ENCODE data around the gene KRT84.

Gene KRT84

GRCh38 chr12:52354200-52354599, 31.3 kb downstream of the KRT84 start:
- H3K9ac ChIP-seq (ENCODE audit: low read length), result no peak overlapping the region
- 53% methylated on average over 5 of the region's 5 CpGs for WGBS
- H2BK5ac ChIP-seq (ENCODE audit: low read depth, low read length, poor library complexity, severe bottlenecking), result no peak overlapping the region
- H3K14ac ChIP-seq (ENCODE audit: low read length in 2 of 2), result no peak overlapping the region
- no peak overlapping the region for H3K4me3 ChIP-seq (ENCODE audit: insufficient read depth in 1 of 2, low read depth in 1 of 2, low read length in 2 of 2)
- H3K27me3 ChIP-seq (ENCODE audit: control insufficient read depth in 1 of 2, insufficient read depth in 1 of 2, low read length in 2 of 2), result peaks cover 60 to 86% of the 10 kb centered on the region in 2 experiments
- peaks cover 2% of the 10 kb centered on the region for H3K4me1 ChIP-seq (ENCODE audit: control insufficient read depth, insufficient read depth, low read depth, low read length)
- H3K23ac ChIP-seq (ENCODE audit: low read length in 2 of 2), result no peak overlapping the region
- H3K18ac ChIP-seq (ENCODE audit: low read depth in 1 of 2, low read length in 2 of 2), result no peak overlapping the region
- no peak overlapping the region for H2BK120ac ChIP-seq (ENCODE audit: low read depth, low read length)
- no peak overlapping the region for H3K4ac ChIP-seq (ENCODE audit: low read depth in 1 of 2, low read length in 2 of 2)
- DNase-seq, result no peak
- no peak overlapping the region for H2AK5ac ChIP-seq (ENCODE audit: low read length, severe bottlenecking)
- H3K36me3 ChIP-seq (ENCODE audit: control insufficient read depth in 1 of 2, insufficient read depth in 2 of 2, low read depth in 1 of 2, low read length in 2 of 2), result no peaks in the 10 kb centered on the region
- no peak overlapping the region for H3K4me2 ChIP-seq (ENCODE audit: low read length, poor library complexity, severe bottlenecking)
- H4K91ac ChIP-seq (ENCODE audit: low read length), result no peak overlapping the region
- H3K27ac ChIP-seq (ENCODE audit: low read length, poor library complexity, severe bottlenecking), result no peak overlapping the region
- no peaks in the 10 kb centered on the region for H3K79me1 ChIP-seq (replicated peaks; ENCODE audit: low read length, poor library complexity, severe bottlenecking)
- no peak overlapping the region for H2AFZ ChIP-seq (ENCODE audit: low read depth, low read length)
- H2BK12ac ChIP-seq (ENCODE audit: low read length in 2 of 2), result no peak overlapping the region
- no peak overlapping the region for H2BK15ac ChIP-seq (ENCODE audit: low read depth, poor library complexity, severe bottlenecking)
- H4K8ac ChIP-seq (ENCODE audit: low read length), result no peak overlapping the region
- H3K9me3 ChIP-seq (ENCODE audit: control insufficient read depth, low read length), result no peaks in the 10 kb centered on the region

- H3K36me3 ChIP-seq (ENCODE audit: control insufficient read depth in 1 of 2, insufficient read depth in 2 of 2, low read depth in 1 of 2, low read length in 2 of 2), result no peaks in the 10 kb centered on the region
- no peak overlapping the region for H4K91ac ChIP-seq (ENCODE audit: low read length)
- DNase-seq, result no peak
- no peak overlapping the region for H3K27ac ChIP-seq (ENCODE audit: low read length, poor library complexity, severe bottlenecking)
- H2AK5ac ChIP-seq (ENCODE audit: low read length, severe bottlenecking), result no peak overlapping the region
- peaks cover 2% of the 10 kb centered on the region for H3K4me1 ChIP-seq (ENCODE audit: control insufficient read depth, insufficient read depth, low read depth, low read length)
- no peak overlapping the region for H3K4me2 ChIP-seq (ENCODE audit: low read length, poor library complexity, severe bottlenecking)
- H3K14ac ChIP-seq (ENCODE audit: low read length in 2 of 2), result no peak overlapping the region
- H2BK5ac ChIP-seq (ENCODE audit: low read depth, low read length, poor library complexity, severe bottlenecking), result no peak overlapping the region
- no peak overlapping the region for H3K4me3 ChIP-seq (ENCODE audit: insufficient read depth in 1 of 2, low read depth in 1 of 2, low read length in 2 of 2)
- no peaks in the 10 kb centered on the region for H3K9me3 ChIP-seq (ENCODE audit: control insufficient read depth, low read length)
- 54% methylated on average over 1 of the region's 3 CpGs for WGBS
- no peak overlapping the region for H2BK12ac ChIP-seq (ENCODE audit: low read length in 2 of 2)
- H3K27me3 ChIP-seq (ENCODE audit: control insufficient read depth in 1 of 2, insufficient read depth in 1 of 2, low read length in 2 of 2), result peaks cover 58 to 85% of the 10 kb centered on the region in 2 experiments
- no peak overlapping the region for H3K4ac ChIP-seq (ENCODE audit: low read depth in 1 of 2, low read length in 2 of 2)
- H3K18ac ChIP-seq (ENCODE audit: low read depth in 1 of 2, low read length in 2 of 2), result no peak overlapping the region
- H3K79me1 ChIP-seq (replicated peaks; ENCODE audit: low read length, poor library complexity, severe bottlenecking), result no peaks in the 10 kb centered on the region
- H4K8ac ChIP-seq (ENCODE audit: low read length), result no peak overlapping the region
- no peak overlapping the region for H2BK120ac ChIP-seq (ENCODE audit: low read depth, low read length)
- no peak overlapping the region for H3K23ac ChIP-seq (ENCODE audit: low read length in 2 of 2)
- no peak overlapping the region for H2BK15ac ChIP-seq (ENCODE audit: low read depth, poor library complexity, severe bottlenecking)
- H2AFZ ChIP-seq (ENCODE audit: low read depth, low read length), result no peak overlapping the region
- H3K9ac ChIP-seq (ENCODE audit: low read length), result no peak overlapping the region
These were observed 31.7 kb downstream of the KRT84 start for GRCh38 chr12:52353766-52354165.

GRCh38 chr12:52352951-52353350, 32.5 kb downstream of the KRT84 start:
- Histone ChIP-seq H2BK5ac (ENCODE audit: low read depth, low read length, poor library complexity, severe bottlenecking) (no peak overlapping the region), H3K14ac (ENCODE audit: low read length in 2 of 2) (no peak overlapping the region), H3K36me3 (ENCODE audit: control insufficient read depth in 1 of 2, insufficient read depth in 2 of 2, low read depth in 1 of 2, low read length in 2 of 2) (no peaks in the 10 kb centered on the region), H2AK5ac (ENCODE audit: low read length, severe bottlenecking) (no peak overlapping the region), H3K27ac (ENCODE audit: low read length, poor library complexity, severe bottlenecking) (no peak overlapping the region), H2AFZ (ENCODE audit: low read depth, low read length) (no peak overlapping the region), H3K27me3 (ENCODE audit: control insufficient read depth in 1 of 2, insufficient read depth in 1 of 2, low read length in 2 of 2) (peaks cover 58 to 85% of the 10 kb centered on the region in 2 experiments), H2BK120ac (ENCODE audit: low read depth, low read length) (no peak overlapping the region), H3K4me2 (ENCODE audit: low read length, poor library complexity, severe bottlenecking) (no peak overlapping the region), H2BK12ac (ENCODE audit: low read length in 2 of 2) (no peak overlapping the region), H3K23ac (ENCODE audit: low read length in 2 of 2) (no peak overlapping the region), H4K91ac (ENCODE audit: low read length) (no peak overlapping the region), H3K9me3 (ENCODE audit: control insufficient read depth, low read length) (no peaks in the 10 kb centered on the region), H3K4me1 (ENCODE audit: control insufficient read depth, insufficient read depth, low read depth, low read length) (peaks cover 2% of the 10 kb centered on the region), H3K4me3 (ENCODE audit: insufficient read depth in 1 of 2, low read depth in 1 of 2, low read length in 2 of 2) (no peak overlapping the region), H2BK15ac (ENCODE audit: low read depth, poor library complexity, severe bottlenecking) (no peak overlapping the region), H3K79me1 (replicated peaks; ENCODE audit: low read length, poor library complexity, severe bottlenecking) (no peaks in the 10 kb centered on the region), H3K18ac (ENCODE audit: low read depth in 1 of 2, low read length in 2 of 2) (no peak overlapping the region), H3K9ac (ENCODE audit: low read length) (no peak overlapping the region), H4K8ac (ENCODE audit: low read length) (no peak overlapping the region), H3K4ac (ENCODE audit: low read depth in 1 of 2, low read length in 2 of 2) (no peak overlapping the region)
- no peak for DNase-seq
- WGBS, result 60% methylated on average over 2 of the region's 2 CpGs

GRCh38 chr12:52351196-52352059, 34.0 kb downstream of the KRT84 start:
- WGBS, result 72% methylated on average over 8 of the region's 9 CpGs
- Histone ChIP-seq H3K23ac (ENCODE audit: low read length in 2 of 2) (no peak overlapping the region), H3K27ac (ENCODE audit: low read length, poor library complexity, severe bottlenecking) (no peak overlapping the region)

More at GRCh38 chr12:52351196-52352059, 34.0 kb downstream of the KRT84 start:
- Histone ChIP-seq H2BK5ac (ENCODE audit: low read depth, low read length, poor library complexity, severe bottlenecking) (no peak overlapping the region), H2BK120ac (ENCODE audit: low read depth, low read length) (no peak overlapping the region), H3K4me3 (ENCODE audit: insufficient read depth in 1 of 2, low read depth in 1 of 2, low read length in 2 of 2) (no peak overlapping the region), H4K8ac (ENCODE audit: low read length) (no peak overlapping the region), H3K9ac (ENCODE audit: low read length) (no peak overlapping the region), H3K9me3 (ENCODE audit: control insufficient read depth, low read length) (no peaks in the 10 kb centered on the region), H3K14ac (ENCODE audit: low read length in 2 of 2) (no peak overlapping the region), H2BK12ac (ENCODE audit: low read length in 2 of 2) (no peak overlapping the region), H3K4me1 (ENCODE audit: control insufficient read depth, insufficient read depth, low read depth, low read length) (peaks cover 2% of the 10 kb centered on the region), H4K91ac (ENCODE audit: low read length) (no peak overlapping the region), H2AFZ (ENCODE audit: low read depth, low read length) (no peak overlapping the region), H2AK5ac (ENCODE audit: low read length, severe bottlenecking) (no peak overlapping the region), H3K18ac (ENCODE audit: low read depth in 1 of 2, low read length in 2 of 2) (no peak overlapping the region), H3K79me1 (replicated peaks; ENCODE audit: low read length, poor library complexity, severe bottlenecking) (no peaks in the 10 kb centered on the region), H2BK15ac (ENCODE audit: low read depth, poor library complexity, severe bottlenecking) (no peak overlapping the region), H3K27me3 (ENCODE audit: control insufficient read depth in 1 of 2, insufficient read depth in 1 of 2, low read length in 2 of 2) (peaks cover 52 to 87% of the 10 kb centered on the region in 2 experiments), H3K4me2 (ENCODE audit: low read length, poor library complexity, severe bottlenecking) (no peak overlapping the region), H3K36me3 (ENCODE audit: control insufficient read depth in 1 of 2, insufficient read depth in 2 of 2, low read depth in 1 of 2, low read length in 2 of 2) (no peaks in the 10 kb centered on the region), H3K4ac (ENCODE audit: low read depth in 1 of 2, low read length in 2 of 2) (no peak overlapping the region)
- no peak for DNase-seq
